HG03558 (cell line): ENCODE data around the gene ESRRB.

Source experiments
- ATAC-seq: cut with Tn5 transposase; IDR thresholded peaks from one replicate; pipeline ENCODE4 v1.9.1; 2021; ENCODE audit warnings: moderate number of reproducible peaks; ENCODE audit not compliant: unreplicated experiment; ENCODE audit errors: extremely low read depth

The ESRRB gene

GRCh38 chr14:76490735-76491134 is 114.8 kb downstream of the ESRRB start:
- ATAC-seq = no peak

- no peak for ATAC-seq
These were observed 115.4 kb downstream of the ESRRB start for GRCh38 chr14:76491172-76491930.

- no peak for ATAC-seq
These were observed 120.0 kb downstream of the ESRRB start for GRCh38 chr14:76495983-76496382.

GRCh38 chr14:76496595-76496994 is 120.7 kb downstream of the ESRRB start:
- no peak for ATAC-seq

GRCh38 chr14:76497550-76498462 is 121.9 kb downstream of the ESRRB start:
- ATAC-seq = no peak

GRCh38 chr14:76498463-76498935 is 122.6 kb downstream of the ESRRB start:
- no peak for ATAC-seq

- no peak for ATAC-seq
These were observed 123.0 kb downstream of the ESRRB start for GRCh38 chr14:76498976-76499375.

GRCh38 chr14:76499399-76499798 is 123.5 kb downstream of the ESRRB start:
- ATAC-seq = no peak

GRCh38 chr14:76500011-76500410 is 124.1 kb downstream of the ESRRB start:
- no peak for ATAC-seq

GRCh38 chr14:76500480-76500879 is 124.5 kb downstream of the ESRRB start:
- ATAC-seq = no peak

- ATAC-seq = no peak
These were observed 125.3 kb downstream of the ESRRB start for GRCh38 chr14:76501156-76501720.

GRCh38 chr14:76502219-76502618 is 126.3 kb downstream of the ESRRB start:
- no peak for ATAC-seq

GRCh38 chr14:76502638-76503037 is 126.7 kb downstream of the ESRRB start:
- ATAC-seq = no peak

- no peak for ATAC-seq
These were observed 133.4 kb downstream of the ESRRB start for GRCh38 chr14:76509311-76509710.

GRCh38 chr14:76510181-76510580 is 134.2 kb downstream of the ESRRB start:
- ATAC-seq = no peak

- ATAC-seq = no peak
These were observed 138.5 kb downstream of the ESRRB start for GRCh38 chr14:76514213-76514998.

GRCh38 chr14:76516884-76517283 is 140.9 kb downstream of the ESRRB start:
- ATAC-seq = no peak

- no peak for ATAC-seq
These were observed 142.4 kb downstream of the ESRRB start for GRCh38 chr14:76518366-76518765.

GRCh38 chr14:76525106-76525821 is 149.3 kb downstream of the ESRRB start:
- ATAC-seq = no peak
